Left colon (tissue), 2 donors: ENCODE measurements around the gene KCNK3. TPM values are rescaled to one million over a fixed set of nuclear protein-coding genes. Genes with fewer than 3 reads are reported as not detected.

Experiments
- ATAC-seq: fragments of 200-7000 bp; cut with Tn5 transposase; one replicate; pipeline ENCODE4 v1.9.1; 2020; ENCODE audit warnings: mild to moderate bottlenecking, moderate library complexity
- DNase-seq, 2 donors: peaks; one replicate each; pipeline ENCODE4 v3.0.0-alpha.2; 2020
- intact Hi-C, 2 donors: fragments of 100-400 bp; cut with DNase I in 1 of 2; cut with micrococcal nuclease in 1 of 2; formaldehyde crosslinking; loops; one replicate each; pipeline versions ENCODE4 v1.11.2 to v1.14.0; 2022; cut with DNase I, micrococcal nuclease
- total RNA-seq, 2 donors: library from RNA; stranded (reverse); fragmentation: NEBNext Ultra II Directional; extraction: Animal tissue kit (Norgen Biotek cat#: 25700); gene quantifications; one replicate each; pipeline ENCODE4 v1.2.1, GENCODE V29; 2021
- donor health status: DM: no; HTN: no; CAD: no.
- donor health status: DM: yes; HTN: yes; CAD: no.

KCNK3 gene
- total RNA-seq, 2 donors from 2014 or later = 0.79 to 1.5 TPM

- no peak for ATAC-seq
These were observed 29.8 kb downstream of the KCNK3 start for GRCh38 chr2:26722328-26722727.

GRCh38 chr2:26722911-26723310 lies 30.4 kb downstream of the KCNK3 start:
- no peak for ATAC-seq
- no peak for DNase-seq
- intact Hi-C loops = no loop called here

More at GRCh38 chr2:26722328-26722727, 29.8 kb downstream of the KCNK3 start:
- intact Hi-C loops = no loop called here
- no peak for DNase-seq

GRCh38 chr2:26723475-26723874 lies 31.0 kb downstream of the KCNK3 start:
- no peak for DNase-seq
- intact Hi-C loops = no loop called here
- no peak for ATAC-seq

GRCh38 chr2:26723991-26724750 lies 31.6 kb downstream of the KCNK3 start:
- ATAC-seq (peak; percentile 39), DNase-seq (peak; percentile 41 to 59)
- intact Hi-C loops = no loop called here

- intact Hi-C loops = no loop called here
- ATAC-seq (no peak), DNase-seq (no peak)
These were observed 32.4 kb downstream of the KCNK3 start for GRCh38 chr2:26724784-26725520.

DNA sequence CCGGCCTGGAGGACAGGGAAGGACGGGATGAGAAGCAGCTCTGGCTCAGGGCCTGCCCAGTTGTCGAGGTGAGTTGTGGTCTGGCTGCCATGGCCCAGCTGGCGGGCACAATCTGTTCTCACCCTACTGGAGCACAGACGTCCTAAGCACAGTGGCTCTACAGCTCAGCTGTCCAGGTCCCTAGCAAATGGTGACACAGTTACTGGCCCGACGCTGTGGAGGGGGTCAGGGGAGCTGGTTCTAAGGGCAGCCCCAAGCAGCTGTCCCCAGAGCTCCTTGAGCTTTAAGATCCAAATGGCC lies 32.9 kb downstream of the KCNK3 start:
- DNase-seq (no peak), ATAC-seq (no peak)
- intact Hi-C loops = no loop called here

- intact Hi-C loops = no loop called here
- DNase-seq = no peak
- no peak for ATAC-seq
These were observed 33.7 kb downstream of the KCNK3 start for GRCh38 chr2:26726228-26726627.

DNA sequence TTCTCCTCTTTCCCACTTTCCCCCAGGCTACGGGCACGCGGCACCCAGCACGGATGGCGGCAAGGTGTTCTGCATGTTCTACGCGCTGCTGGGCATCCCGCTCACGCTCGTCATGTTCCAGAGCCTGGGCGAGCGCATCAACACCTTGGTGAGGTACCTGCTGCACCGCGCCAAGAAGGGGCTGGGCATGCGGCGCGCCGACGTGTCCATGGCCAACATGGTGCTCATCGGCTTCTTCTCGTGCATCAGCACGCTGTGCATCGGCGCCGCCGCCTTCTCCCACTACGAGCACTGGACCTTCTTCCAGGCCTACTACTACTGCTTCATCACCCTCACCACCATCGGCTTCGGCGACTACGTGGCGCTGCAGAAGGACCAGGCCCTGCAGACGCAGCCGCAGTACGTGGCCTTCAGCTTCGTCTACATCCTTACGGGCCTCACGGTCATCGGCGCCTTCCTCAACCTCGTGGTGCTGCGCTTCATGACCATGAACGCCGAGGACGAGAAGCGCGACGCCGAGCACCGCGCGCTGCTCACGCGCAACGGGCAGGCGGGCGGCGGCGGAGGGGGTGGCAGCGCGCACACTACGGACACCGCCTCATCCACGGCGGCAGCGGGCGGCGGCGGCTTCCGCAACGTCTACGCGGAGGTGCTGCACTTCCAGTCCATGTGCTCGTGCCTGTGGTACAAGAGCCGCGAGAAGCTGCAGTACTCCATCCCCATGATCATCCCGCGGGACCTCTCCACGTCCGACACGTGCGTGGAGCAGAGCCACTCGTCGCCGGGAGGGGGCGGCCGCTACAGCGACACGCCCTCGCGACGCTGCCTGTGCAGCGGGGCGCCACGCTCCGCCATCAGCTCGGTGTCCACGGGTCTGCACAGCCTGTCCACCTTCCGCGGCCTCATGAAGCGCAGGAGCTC lies 35.4 kb downstream of the KCNK3 start:
- ATAC-seq = no peak
- DNase-seq = no peak
- intact Hi-C loops = no loop called here

DNA sequence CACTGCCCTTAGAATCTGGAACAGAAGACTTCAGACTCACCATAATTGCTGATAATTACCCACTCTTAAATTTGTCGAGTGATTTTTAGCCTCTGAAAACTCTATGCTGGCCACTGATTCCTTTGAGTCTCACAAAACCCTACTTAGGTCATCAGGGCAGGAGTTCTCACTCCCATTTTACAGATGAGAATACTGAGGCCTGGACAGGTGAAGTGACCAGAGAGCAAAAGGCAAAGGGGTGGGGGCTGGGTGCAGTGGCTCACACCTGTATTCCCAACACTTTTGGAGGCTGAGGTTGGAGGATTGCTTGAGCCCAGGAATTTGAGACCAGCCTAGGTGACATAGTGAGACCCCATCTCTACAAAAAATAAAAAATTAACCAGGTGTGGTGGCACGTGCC lies 36.8 kb downstream of the KCNK3 start:
- intact Hi-C loops = no loop called here
- no peak for DNase-seq
- no peak for ATAC-seq

- DNase-seq = no peak
- intact Hi-C loops = no loop called here
- ATAC-seq = peak; percentile 34
These were observed 38.2 kb downstream of the KCNK3 start for GRCh38 chr2:26730549-26731344.

DNA sequence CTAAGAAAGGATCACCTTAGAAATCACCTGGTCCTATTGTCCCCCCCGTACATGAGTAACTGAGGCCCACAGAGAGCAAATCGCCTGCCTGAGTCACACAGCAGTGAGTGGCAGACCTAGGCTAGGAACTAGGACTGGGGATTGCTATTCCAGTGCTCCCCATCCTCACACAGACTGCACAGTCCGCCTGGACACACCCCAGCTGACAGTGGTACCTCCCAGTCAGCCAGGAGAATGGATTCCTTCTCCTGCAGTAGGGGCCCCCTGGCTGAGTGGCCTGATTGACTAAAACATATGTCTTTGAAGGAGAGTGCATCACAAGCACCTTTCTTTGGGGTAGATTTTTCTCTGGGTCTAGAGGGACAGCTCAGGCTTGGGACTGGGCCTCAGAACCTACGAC lies 39.2 kb downstream of the KCNK3 start:
- ATAC-seq (no peak), DNase-seq (no peak)
- intact Hi-C loops = no loop called here

DNA sequence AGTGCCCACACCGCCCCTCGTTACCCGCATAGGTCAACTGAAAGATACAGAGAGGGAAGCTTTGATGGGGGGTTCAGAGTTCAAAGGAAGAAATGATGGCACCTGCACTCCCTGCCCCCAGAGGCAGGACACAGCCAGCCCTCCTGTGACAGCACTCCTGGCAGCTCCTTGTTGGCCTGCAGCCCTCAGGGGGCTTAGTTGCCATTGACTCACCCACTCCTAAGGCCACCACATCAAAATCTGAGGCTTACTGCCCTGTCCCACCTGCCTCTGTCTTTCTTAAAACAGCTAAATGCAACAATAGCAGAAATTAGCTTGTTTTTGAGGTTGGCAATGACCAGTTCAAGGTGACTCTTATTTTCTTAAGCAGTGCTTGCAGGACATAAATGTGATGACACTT lies 39.9 kb downstream of the KCNK3 start:
- DNase-seq (no peak), ATAC-seq (no peak)
- intact Hi-C loops = no loop called here

DNA sequence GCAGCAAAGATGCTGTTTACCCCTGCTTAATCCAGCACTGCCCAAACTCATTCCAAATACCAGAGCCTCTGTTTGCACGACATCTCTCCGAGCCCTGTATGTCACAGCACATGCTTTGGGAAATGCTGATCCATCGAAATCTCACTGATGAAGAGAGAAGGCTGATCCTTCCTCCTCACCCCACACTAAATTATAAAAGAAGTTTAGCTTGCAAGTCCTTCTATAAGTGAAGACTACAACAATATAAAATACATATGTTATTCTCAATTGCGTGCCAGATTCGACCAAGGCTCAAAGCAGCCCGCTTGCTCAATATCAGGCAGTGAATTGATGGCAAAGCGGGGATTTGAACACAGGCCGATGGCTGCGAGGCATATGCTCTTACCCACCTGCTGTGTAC lies 40.9 kb downstream of the KCNK3 start:
- ATAC-seq = no peak
- intact Hi-C loops = no loop called here
- DNase-seq = no peak

DNA sequence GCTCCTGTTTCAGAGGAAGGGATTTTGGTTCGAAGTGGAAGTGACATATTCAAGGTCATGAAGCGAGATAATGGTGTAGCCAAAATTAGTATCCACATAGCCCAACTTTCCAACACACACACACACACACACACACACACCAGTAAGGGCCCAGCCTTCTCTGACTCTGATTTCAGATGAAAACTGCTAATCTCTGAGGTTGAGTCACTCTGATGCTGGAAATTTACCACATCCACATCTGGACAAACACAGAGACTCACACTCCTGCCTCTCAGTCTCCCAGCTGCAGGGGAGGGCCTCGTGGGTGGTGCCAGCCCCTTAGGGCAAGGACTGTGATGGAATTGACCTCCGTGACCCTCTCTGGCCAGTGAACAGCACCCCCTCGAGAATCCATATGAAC lies 42.6 kb downstream of the KCNK3 start:
- intact Hi-C loops = no loop called here
- DNase-seq (no peak), ATAC-seq (no peak)

GRCh38 chr2:26735883-26736588 lies 43.5 kb downstream of the KCNK3 start:
- no peak for DNase-seq
- ATAC-seq = no peak
- intact Hi-C loops = no loop called here

GRCh38 chr2:26737221-26737620 lies 44.7 kb downstream of the KCNK3 start:
- DNase-seq (no peak), ATAC-seq (no peak)
- intact Hi-C loops = no loop called here

- no peak for ATAC-seq
These were observed 46.0 kb downstream of the KCNK3 start for GRCh38 chr2:26738481-26738880.

DNA sequence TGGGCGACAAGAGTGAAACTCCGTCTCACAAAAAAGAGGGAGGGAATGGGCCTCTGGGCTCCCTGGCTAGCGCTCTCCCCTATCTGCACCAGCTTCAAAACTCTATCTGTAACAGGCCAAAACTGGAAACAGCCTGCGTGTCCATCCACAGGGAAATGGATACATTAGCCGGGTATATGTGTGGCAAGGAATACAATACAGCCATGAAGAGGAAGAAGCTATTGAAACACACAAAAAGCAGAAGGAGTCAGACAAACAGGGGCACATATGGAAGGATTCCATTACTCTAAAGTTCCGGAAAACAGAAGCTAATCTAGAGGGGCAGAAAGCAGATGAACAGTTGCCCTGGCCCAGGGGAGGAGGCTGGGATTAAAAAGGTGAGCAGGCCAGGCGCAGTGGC lies 47.0 kb downstream of the KCNK3 start:
- ATAC-seq (no peak), DNase-seq (no peak)
- intact Hi-C loops = no loop called here

More at GRCh38 chr2:26738481-26738880, 46.0 kb downstream of the KCNK3 start:
- DNase-seq = no peak
- intact Hi-C loops = no loop called here
